Stimulated activated CD8-positive, alpha-beta memory T cell treated with anti-CD3 and anti-CD28 coated beads, Interleukin-15, amount 100 ng/mL, for 1 hour (primary cell): ENCODE data around the gene DENND2A.

Source experiments
- DNase-seq: peaks from one replicate; pipeline ENCODE4 v3.0.0-alpha.2; 2020; ENCODE audit warnings: low read depth

DENND2A gene

DNA sequence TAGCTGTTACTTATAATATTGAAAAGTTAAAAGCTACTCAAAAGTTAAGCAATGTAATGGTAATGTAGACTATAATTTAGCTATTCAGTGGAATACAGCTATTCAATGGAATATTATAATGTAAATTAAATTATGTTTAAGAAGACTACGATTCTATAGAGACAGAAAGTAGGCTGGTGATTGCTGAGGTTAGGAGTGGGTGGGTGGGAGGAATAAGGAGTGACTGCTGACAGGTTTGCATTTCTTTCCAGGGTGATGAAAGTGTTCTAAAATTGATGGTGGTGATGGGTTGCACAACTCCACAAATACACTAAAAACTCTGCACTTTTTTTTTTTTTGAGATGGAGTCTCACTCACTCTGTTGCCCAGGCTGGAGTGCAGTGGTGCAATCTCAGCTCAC, 21.4 kb downstream of the DENND2A start:
- DNase-seq = no peak

GRCh38 chr7:140618306-140618705, 22.3 kb downstream of the DENND2A start:
- DNase-seq = no peak

- no peak for DNase-seq
Measured at GRCh38 chr7:140617081-140617480, 23.5 kb downstream of the DENND2A start.

DNA sequence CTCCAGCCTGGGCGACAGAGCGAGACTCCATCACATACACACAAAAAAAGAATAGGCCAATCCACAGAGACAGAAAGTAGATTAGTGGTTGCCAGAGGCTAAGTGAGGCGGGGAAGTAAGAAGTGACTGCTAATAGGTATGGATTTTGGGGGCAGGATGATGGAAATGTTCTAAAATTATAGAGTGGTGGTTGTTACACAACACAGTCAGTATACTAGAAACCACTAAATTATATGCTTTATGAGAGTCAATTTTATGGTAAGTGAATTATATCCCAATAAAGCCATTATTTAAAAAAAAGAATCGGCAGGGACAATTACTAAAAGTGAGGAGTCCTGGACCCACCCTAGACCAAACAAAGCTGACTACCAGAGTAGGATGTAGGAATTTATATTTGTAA, 24.3 kb downstream of the DENND2A start:
- DNase-seq = no peak

GRCh38 chr7:140611641-140612040, 29.0 kb downstream of the DENND2A start:
- DNase-seq = no peak

DNA sequence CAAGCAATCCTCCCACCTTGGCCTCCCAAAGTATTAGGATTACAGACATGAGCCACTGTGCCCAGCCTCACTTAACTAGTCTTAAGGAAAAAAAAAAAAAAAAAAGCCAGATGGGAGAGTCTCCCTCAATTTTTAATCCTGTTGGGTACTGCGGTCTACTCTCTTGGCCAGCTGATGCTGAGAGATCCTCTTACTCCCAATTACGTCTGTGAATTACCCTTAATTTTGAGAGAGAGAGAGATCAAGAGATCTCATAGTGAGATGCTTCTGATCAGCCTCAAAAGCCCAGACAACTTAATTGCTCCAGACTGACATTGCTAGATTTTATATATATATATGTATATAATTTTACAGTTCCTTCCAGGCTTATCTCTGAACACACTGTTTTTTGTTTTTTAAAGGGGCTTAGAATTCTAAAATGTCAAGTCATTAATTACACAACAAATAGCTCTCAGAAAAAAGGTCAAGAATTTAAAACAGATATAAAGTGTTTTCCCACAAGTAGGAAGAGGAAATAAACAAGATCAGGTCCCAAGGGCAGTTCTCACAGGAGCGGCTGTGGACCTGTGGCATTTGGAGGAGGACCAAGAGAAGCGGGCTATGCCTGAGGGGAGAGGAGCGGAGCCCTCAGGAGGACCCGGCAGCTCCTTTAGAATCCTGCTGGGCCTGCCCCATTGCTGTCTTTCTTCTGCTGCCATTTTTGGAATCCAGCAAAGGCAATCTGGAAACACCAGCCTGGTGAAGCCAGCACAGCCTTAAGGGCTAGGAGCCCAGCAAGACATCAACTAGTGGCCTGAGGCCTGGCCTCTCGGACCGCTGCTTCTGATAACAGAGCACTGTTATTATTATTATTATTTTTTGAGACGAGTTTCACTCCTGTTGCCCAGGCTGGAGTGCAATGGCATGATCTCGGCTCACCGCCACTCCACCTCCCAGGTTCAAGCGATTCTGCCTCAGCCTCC, 30.1 kb downstream of the DENND2A start:
- DNase-seq = no peak

- DNase-seq = no peak
Measured at GRCh38 chr7:140609646-140610045, 31.0 kb downstream of the DENND2A start.

GRCh38 chr7:140607441-140607989, 33.1 kb downstream of the DENND2A start:
- no peak for DNase-seq

- DNase-seq = no peak
Measured at GRCh38 chr7:140605337-140605736, 35.3 kb downstream of the DENND2A start.

- no peak for DNase-seq
Measured at GRCh38 chr7:140604760-140605159, 35.9 kb downstream of the DENND2A start.

- DNase-seq = no peak
Measured at GRCh38 chr7:140604076-140604475, 36.5 kb downstream of the DENND2A start.

DNA sequence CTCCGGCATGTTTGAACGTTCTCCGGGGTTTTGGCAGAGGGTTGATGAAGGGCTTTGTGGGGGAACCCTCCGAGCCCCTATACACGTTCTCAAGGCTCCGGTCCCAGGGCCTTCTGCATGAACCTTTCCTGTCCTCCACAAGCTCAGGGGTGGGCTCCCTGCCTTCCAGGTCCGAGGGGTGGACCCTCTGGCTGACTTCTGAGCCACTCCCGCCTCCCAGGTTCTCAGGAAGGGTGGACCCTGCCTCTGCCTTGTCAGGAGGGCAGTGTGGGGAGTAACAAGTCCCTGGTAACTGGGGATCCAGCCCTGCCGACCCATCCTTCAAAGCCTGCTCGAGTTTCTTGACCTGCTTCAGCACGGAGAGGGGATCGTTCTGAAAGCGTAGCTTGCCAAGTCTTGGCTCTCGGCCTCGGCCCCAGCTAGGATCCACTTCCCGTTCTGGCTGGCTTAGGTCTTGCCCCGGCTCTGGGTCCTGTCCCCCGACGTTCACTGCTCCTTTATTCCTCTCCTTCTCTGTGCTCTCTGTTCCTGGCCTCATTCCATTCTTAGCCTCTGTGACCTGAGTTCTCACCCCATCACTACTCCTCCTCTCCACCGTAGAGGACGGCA, 38.9 kb downstream of the DENND2A start:
- no peak for DNase-seq

GRCh38 chr7:140600341-140600740, 40.3 kb downstream of the DENND2A start:
- DNase-seq = no peak

GRCh38 chr7:140597428-140597949, 43.1 kb downstream of the DENND2A start:
- DNase-seq = no peak

DNA sequence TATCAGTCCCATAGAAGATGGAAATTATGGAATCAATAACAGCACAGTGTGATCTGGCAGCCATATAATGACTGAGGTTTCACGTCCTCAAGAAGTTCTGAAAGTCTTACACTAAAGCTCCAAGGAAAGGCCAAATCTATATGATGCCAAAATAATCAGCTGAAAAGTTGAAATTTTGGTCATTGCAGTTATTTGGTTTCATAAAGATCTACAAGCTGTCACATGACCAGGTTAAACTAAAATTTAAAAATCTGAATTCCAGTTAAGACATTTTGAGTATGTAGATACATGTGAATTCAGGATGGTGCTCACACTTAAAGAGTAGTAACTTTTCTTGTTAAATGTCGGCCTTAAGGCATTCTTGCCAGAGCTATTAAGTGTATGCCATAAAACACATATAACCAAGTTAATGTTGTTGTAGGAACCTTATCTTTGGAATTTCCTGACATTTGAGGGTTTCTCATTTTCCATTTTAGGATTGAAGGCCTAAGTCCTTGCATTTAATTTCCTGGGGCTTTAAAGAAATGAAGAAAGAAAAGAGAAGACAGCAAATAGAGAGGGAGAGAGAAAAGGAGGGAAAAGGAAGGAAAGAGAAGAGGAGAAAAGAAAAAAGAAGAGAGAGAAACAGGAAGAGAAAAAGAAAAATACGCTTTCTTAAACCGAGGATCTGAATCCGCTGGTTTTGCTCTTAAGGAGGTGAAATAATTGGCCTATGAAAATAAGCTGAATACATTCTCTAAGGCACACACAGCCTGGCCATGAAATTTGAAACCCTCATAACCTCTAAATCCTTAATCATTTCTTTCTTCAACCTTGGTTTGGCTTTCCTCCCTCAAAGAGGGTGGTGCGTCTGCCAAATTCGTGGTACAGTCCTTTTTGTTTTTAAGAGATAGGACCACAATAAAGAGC, 43.8 kb downstream of the DENND2A start:
- DNase-seq = no peak

DNA sequence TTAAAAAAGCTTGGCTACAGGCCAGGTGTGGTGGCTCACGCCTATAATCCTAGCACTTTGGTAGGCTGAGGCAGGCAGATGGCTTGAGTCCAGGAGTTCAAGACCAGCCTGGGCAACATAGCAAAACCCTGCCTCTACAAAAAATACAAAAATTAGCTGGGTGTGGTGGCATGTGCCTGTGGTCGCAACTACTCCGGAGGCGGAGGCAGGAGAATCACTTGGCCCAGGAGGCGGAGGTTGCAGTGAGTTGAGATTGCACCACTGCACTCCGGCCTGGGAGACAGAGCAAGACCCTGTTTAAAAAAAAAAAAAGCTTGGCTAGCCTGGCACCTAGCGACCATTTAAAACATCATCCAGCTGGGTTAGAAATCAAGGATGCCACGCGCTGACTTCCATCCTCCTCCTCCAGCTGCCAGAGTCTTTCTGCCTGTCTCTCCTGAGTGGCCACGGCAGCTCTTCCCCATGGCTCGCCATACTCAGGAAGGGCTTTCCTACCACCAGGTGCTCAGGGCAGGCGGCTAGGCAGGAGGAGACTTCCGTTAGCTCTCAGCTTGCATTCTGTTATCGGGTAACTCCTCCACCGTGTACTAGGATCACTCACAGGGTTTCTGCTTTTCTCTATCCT, 45.0 kb downstream of the DENND2A start:
- no peak for DNase-seq

- no peak for DNase-seq
Measured at GRCh38 chr7:140594131-140594691, 46.4 kb downstream of the DENND2A start.

DNA sequence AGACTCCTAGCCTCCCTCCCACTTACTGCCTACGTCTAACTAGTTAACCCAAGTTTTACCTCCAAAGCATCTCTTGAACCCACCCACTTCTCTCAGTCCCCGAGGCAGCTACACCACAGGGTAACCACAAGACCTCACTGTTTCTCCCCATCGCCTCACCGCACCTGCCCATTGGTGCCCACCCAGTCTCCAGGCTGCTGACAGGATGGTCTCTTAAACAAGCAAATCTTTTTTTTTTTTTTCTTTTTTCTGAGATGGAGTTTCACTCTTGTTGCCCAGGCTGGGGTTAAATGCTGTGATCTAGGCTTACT, 47.0 kb downstream of the DENND2A start:
- DNase-seq = no peak

DNA sequence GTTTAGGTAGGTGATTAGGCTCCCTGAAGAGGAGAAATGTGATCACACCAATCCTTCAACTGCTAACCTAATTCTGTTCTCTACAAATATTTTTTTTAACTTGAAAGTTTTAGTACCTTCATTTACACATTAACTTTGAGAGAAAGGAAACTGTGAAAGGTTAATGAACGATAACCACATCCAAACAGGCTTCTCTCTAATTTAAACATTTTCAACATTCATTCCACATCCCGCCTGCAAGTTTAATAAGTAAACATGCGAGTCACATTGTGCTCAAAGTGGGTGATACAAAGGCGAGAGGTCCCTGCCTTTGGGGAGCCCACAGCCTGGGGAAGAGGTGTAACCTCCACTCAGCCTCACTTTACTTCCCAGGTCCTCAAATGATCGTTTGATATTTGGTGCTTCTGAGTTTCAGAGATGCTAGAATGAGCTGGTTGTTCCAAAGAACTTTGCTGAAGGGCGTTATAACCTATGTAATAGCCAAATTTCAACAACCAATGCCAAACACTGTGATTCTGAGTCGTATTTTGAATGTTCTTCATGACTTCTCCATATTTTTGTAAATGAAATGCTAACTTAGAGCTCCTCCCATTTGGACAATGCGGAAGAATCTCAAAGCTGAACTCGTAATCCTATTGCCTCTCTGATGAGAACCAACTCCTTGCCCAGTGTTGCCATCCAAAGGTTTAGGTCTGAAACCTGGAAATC, 47.5 kb downstream of the DENND2A start:
- no peak for DNase-seq

DNA sequence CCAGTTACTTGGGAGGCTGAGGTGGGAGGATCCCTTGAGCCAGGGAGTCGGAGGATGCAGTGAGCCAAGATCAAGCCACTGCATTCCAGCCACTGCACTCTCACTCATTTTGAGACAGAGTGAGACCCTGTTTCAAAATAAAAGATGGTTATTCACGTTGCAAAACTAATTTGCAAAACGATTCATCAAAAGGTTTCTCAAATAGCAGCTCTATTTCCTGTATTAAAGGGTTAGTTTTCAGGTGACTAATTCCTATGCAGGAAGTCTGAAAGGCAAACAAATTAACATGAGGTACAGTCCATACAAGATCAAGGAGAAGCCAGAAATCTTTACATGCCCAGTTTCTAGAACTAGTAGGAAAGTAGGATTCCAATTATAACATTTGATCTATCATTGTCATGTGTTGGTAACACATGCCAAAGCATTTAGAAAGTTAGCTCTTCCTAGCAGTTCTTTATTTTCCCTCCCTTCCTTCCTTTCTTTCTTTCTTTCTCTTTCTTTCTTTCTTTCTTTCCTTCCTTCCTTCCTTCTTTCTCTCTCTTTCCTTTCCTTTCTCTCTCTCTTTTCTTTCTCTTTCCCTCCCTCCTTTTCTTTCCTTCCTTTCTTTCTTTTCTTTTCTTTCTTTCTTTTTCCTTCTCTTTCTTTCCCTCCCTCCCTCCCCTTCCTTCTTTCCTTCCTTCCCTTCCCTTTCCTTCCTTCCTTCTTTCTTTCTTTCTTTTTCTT, 49.3 kb downstream of the DENND2A start:
- no peak for DNase-seq
